NK-92 (cell line): ENCODE results near the gene RNU6-9.

Experiments used
- DNase-seq: peaks from one replicate; lab custom pipeline; 2025; ENCODE audit not compliant: unreplicated experiment; lab: John Stamatoyannopoulos, UW

The RNU6-9 gene

DNA sequence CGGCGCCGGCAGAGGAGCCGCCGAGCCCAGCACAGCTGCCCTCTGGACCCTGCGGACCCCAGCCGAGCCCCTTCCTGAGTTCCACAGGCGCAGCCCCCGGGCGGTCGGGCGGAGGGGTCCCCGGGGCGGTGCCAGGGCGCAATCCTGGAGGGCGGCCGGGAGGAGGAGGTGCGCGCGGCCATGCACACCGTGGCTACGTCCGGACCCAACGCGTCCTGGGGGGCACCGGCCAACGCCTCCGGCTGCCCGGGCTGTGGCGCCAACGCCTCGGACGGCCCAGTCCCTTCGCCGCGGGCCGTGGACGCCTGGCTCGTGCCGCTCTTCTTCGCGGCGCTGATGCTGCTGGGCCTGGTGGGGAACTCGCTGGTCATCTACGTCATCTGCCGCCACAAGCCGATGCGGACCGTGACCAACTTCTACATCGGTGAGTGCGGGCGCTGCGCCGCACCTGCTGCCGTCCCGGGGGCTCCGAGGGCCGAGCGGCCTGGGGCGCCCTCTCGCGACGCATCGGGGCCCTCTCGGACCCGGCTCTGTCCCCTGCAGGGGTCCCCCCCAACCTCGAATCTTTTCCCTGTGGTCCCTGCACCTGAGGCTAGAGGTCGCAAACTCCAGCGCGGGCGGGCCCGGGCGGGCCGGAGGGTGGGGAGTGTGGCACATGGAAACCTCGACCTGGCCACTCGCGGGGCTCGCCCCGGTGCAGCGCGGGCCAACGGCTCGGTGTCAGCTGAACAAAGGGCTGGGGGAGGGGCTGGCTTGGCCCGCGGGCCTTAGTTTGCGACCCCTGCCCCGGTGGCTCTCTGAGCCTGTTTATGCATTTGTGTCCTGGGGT lies 24.3 kb downstream of the RNU6-9 start, which contains the start of gene KISS1R:
Gene KISS1R (plus strand): TSS at position 11 of the 829 bp plus-strand sequence. CDS start 170 bp downstream, at position 181.
- no peak for DNase-seq

DNA sequence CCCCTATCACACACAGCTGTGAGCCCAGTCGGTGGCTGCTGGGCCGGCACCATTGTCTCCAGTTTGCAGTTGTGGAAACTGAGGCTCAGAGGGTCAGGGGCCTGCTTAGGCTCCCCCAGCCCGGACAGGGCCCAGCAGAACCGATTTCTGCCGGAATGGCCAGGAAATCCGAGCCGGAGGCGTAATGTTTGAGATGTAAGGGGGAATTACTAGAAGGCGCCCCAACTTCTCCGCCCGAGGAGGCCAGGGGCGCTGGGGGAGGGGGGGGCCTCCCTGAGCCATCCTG lies 24.8 kb downstream of the RNU6-9 start:
- no peak for DNase-seq

DNA sequence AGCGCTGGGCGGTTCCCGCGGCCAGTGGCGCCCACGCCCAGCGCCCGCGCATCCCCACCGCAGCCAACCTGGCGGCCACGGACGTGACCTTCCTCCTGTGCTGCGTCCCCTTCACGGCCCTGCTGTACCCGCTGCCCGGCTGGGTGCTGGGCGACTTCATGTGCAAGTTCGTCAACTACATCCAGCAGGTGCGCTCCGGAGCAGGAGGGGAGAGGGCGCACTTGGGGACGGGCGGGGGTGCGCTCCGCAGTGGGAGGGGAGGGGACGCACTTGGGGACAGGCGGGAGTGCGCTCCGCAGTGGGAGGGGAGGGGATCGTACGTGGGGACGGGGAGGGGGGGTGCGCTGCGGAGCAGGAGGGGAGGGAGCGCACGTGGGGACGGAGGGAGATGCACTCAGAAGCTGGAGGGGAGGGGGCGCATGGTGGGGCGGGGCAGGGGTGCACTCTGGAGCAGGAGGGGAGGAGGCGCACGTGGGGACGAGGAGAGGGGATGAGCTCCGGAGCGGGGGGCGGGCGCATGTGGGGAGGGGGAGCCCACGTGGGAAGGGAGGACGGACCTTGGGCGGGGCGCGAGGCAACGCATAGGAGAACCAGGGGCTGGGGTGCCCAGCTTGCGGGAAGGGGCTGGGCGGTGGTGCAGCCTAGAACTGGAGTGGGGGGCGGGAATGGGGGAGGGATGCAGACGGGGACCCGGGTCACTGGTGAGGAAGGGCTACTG lies 25.4 kb downstream of the RNU6-9 start:
- DNase-seq, result no peak

DNA sequence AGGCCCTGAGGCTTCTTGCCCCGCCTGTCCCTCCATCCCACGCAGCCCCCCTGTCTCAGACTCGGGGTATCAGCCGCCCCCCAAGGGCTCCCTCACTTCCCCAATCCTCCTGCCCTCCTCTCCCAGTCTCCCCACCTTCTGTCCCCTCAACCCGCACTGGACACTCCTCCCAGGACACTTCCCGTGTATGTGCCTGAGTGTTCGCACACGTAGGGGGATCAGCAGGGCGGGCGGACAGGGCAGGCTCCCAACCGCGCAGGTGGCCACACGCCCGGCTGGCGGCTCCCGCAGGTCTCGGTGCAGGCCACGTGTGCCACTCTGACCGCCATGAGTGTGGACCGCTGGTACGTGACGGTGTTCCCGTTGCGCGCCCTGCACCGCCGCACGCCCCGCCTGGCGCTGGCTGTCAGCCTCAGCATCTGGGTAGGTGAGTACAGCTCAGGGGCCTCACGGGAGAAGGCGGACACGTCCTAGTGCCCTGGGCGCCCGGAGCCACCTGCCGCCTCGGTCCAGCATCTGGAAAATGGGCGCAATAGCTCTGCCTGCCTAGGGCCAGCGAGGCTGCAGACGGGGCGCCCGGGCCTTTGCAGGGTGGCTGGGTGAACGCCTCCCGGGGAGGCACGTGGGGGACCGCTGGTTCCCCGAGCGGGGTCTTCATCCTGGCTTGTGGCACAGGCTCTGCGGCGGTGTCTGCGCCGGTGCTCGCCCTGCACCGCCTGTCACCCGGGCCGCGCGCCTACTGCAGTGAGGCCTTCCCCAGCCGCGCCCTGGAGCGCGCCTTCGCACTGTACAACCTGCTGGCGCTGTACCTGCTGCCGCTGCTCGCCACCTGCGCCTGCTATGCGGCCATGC lies 26.1 kb downstream of the RNU6-9 start:
- no peak for DNase-seq

DNA sequence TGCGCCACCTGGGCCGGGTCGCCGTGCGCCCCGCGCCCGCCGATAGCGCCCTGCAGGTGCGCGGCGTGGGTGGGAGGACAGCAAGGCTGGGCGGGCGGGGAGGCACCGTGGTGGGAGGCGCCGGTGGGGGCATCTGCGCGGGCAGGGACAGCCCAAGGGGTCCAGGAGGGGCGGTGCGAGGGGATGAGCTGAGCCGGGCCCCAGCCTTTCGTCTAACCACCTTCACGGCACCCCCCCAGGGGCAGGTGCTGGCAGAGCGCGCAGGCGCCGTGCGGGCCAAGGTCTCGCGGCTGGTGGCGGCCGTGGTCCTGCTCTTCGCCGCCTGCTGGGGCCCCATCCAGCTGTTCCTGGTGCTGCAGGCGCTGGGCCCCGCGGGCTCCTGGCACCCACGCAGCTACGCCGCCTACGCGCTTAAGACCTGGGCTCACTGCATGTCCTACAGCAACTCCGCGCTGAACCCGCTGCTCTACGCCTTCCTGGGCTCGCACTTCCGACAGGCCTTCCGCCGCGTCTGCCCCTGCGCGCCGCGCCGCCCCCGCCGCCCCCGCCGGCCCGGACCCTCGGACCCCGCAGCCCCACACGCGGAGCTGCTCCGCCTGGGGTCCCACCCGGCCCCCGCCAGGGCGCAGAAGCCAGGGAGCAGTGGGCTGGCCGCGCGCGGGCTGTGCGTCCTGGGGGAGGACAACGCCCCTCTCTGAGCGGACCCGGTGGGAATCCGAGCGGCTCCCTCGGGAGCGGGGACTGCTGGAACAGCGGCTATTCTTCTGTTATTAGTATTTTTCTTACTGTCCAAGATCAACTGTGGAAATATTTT lies 27.0 kb downstream of the RNU6-9 start:
- DNase-seq, result no peak

DNA sequence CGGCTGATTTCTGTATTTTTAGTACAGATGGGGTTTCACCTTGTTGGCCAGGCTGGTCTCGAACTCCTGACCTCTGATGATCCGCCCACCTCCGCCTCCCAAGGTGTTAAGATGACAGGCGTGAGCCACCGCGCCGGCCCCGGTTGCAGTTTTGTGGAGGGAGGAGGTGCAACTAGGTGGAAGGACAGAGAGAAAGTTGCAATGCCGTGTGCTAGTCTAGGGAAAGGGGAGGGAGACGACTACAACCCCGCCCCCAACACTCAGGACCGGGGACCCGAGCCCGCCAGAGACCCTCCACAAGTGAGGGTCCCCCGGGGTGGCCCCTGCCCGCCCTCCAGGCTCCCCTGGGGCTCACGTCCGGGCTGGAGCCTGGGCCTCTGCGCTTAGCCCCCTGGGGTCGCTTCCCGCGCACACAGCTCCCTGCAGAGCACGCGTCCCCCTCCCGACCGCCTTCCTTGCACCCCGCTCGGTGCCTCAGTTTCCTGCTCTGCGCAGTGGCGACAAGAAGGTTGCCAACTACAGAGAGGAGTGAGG lies 31.3 kb downstream of the RNU6-9 start:
- DNase-seq, result no peak

DNA sequence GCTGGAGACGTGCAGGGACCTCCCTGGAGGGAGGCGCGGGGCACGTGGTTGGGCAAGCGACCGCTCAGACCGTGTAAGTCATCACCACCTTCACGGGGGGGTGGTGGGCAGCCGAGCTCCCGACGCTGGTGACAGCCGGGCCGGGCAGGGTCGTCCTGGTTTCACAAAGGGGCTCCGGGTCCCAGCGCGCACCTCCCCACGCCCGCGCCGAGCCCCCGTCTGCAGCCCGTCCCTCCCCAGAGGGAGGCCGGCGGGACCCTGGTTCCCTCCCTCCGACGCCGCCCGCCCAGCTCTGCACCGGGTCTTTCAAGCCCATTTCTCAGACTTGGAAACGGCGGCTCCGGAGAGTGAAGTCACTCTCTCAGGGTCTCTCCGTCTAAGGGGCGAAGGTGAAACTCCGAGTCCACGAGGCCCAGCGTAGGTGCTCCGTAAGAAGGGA lies 31.8 kb downstream of the RNU6-9 start:
- DNase-seq, result no peak

DNA sequence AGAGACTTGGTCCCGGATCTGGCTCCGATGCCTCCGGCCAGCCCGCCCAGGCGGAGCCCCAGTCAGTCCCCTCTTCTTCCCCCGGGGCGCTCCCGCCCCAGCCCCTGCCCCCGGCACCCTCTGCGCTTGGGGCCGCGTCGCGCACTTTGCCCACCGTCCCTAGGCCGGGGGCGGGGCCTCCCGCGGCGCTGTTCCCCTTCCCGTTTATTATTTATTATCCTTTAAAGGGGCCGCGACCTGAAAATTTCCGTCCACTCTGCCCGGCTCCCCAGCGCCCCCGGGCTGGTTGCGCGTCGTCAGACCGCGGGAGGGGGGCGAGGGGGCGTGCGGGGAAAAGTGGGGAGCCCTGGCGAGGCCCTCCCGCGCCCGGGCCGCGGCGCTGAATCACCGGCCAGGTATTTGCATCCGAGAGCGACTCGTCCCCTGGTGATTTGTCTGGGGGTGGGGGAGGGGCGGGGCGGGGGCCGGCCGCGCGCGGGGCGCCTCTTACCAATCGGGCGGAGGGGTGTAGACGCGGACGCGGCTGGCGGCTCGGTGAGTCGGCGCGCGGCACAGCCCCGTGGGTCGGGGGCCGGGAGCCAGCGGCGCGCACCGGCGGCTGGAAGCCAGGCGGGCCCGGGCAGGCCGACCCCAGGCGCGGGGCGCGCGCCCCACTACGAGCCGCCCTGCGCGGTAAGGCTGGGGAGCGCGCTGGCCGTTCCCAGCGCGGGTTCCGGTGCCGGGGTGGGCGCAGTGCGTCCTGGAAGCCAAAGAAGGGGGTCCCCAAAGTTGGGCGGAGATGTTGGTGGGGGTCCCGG lies 32.4 kb downstream of the RNU6-9 start, which contains the start of gene ARID3A:
Gene ARID3A (plus strand): TSS at position 510 of the 797 bp plus-strand sequence. CDS start 3,494 bp downstream, outside the sequence.
- no peak for DNase-seq

DNA sequence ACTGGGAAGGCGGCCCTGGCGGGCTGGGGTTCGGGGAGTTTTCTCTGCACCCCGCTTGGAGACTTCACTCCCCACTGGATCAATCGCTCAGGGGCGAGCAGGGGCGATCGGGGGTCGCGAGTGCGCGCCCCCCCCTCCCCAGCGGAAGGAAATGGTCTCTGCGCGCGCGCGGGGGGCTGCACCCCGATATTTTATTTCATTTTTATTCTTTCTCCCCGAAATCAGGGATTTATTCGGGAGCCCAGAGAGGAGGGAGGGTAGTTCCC lies 33.0 kb downstream of the RNU6-9 start:
- no peak for DNase-seq

DNA sequence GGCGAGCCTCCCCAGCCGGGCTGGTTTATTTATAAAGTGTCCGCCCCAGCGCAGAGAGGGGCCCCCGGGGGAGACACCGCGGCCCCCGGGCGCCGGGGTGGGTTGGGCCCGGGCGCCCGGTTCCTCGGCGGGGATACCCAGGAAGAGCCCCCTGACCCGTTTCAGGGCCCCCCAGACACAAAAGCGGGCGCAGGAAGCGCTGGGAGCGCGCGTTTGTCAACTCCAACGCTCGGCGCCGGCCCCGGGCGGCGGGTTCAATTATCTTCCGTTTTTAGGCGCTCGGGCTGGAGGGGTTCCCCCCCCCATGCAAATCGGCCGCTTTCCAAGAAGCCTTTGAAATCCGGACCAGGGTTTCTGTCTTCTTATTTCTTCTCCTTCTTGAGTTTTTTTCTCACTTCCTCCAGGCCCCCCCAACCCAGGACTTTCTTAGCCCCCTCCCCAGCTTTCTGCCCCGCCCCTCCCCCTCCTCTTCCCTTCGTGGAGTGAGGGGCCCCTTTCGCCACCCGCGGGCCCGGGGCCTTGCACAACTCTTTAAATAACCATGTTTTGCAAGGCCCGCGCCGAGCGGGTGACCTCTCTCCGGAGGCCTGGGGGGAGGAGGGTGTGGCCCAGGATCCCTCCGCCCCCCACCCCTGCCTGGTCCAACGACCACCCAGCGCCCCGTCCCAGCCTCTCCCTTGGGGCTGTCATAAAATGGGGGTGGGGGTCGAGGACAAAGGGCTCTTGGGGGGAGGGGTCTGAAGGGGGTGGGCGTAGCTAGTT lies 33.5 kb downstream of the RNU6-9 start:
- DNase-seq, result no peak

DNA sequence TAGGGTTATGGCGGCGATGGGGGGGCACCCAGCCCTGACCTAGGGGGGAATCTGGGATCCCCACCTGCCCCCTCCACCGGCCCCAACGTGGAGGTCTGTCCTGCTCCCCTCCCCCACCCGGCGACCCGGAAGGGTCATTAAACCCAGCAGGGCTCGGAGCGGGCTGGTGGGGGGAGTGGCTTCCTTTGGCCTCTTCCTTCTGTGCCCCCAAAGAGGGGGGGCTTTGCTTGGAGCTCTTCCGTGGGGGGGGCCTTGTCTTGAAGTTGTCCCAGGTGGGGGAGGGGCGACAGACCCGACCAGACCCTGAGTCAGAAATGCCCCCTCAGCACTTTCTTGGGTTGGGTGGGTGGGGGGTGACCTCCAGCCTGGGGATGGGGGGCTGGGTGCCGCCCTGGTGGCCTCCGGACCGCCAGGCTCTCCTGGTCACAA lies 34.1 kb downstream of the RNU6-9 start:
- DNase-seq, result no peak

DNA sequence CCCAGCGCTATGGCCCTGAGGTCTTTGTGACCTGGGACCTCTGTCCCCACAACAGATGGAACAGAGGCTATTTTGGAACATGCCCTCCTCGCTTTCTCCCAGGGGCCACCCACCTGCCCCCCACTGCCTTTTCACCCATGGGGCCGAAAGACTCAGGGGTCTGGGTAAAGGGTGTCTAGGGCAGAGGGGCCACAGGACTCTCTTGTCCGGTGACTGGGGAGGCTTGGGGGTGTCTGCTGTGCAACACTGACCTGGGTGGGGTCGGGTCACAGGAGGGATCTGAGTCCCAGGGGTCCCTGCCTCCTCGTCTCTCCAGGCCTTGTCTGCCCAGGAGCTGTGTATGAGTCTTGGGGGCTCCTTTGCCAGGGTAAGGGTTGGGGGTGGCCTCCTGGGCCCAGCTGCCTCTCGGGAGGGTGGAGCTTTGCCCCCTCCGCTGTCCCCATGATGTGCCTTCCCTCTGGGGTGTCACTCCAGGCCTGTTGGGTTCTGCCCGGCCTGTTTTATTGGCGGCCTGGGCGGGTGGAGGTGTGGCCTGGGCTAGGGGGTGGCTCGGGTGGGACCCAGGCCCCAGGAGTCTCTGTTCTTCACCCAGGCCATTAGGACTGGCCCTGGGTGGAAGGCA lies 34.6 kb downstream of the RNU6-9 start:
- DNase-seq, result no peak

DNA sequence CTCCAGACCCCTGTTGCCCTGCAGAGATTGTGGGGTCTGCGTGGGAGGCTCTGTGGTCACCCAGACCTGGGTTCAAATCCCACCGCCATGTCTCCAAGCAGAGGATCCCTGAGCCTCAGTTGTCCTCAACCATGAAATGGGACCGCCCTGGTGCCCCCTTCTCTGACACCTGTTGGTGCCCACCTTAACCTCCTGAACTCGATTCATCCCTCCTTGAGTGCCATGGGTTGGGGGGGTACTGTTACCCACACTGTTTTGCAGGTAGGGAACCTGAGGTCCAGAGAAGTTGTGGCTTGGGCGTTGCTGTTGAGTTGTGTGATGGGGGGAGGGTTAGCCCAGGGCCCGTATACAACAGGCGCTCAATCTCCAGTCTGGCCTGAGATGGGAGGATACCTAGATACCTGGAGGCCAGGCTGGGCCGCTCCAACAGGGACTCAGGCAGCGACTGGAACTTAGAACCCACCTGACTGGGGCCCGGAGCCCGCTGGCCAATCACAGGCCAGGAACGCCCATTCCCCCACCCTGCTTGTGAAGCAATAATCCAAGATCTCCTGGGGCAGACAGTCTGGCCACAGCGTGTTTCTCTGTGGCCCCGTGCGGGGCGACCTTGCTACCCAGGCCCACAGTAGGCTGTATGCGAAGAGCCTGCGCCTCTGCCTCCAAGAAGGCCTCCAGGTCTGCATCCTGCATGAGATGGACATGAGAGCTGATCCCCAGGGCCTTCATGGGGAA lies 35.4 kb downstream of the RNU6-9 start:
- DNase-seq, result no peak

DNA sequence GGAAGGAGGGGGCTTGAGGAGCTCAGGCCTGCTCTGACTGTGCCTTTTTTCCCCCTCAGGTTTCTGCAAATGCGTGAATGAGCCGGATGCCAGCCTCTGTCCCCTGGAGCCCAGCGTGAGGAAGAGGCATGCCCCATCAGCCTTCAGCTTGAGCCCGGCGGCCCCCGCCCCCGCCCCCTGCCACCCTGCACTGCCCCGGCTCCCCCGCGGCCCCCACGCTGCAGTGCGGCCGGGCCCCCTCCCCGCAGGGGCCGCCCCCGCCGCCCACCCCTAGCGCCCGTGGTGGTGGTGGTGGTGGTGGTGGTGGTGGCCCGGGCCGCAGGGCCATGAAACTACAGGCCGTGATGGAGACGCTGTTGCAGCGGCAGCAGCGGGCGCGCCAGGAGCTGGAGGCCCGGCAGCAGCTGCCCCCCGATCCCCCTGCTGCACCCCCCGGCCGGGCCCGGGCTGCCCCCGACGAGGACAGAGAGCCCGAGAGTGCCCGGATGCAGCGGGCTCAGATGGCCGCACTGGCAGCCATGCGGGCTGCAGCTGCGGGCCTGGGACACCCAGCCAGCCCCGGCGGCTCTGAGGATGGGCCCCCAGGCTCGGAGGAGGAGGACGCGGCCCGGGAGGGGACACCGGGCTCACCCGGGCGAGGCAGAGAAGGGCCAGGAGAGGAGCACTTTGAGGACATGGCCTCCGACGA lies 36.1 kb downstream of the RNU6-9 start:
- DNase-seq, result no peak

DNA sequence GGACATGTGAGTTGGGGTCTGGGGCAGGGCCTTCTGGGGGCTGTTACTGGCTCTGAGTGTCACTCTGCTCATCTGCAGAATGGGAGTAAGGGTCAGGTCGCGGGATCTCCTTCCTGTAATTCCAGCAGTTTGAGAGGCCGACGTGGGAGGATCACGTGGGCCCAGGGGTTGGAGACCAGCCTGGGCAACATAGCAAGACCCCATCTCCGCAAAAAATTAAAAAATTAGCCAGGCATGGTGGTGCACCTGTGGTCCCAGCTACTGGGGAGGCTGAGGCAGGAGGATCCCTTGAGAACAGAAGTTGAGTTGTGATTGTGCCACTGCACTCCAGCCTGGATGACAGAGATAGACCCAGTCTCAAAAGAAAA lies 36.6 kb downstream of the RNU6-9 start:
- DNase-seq, result no peak

DNA sequence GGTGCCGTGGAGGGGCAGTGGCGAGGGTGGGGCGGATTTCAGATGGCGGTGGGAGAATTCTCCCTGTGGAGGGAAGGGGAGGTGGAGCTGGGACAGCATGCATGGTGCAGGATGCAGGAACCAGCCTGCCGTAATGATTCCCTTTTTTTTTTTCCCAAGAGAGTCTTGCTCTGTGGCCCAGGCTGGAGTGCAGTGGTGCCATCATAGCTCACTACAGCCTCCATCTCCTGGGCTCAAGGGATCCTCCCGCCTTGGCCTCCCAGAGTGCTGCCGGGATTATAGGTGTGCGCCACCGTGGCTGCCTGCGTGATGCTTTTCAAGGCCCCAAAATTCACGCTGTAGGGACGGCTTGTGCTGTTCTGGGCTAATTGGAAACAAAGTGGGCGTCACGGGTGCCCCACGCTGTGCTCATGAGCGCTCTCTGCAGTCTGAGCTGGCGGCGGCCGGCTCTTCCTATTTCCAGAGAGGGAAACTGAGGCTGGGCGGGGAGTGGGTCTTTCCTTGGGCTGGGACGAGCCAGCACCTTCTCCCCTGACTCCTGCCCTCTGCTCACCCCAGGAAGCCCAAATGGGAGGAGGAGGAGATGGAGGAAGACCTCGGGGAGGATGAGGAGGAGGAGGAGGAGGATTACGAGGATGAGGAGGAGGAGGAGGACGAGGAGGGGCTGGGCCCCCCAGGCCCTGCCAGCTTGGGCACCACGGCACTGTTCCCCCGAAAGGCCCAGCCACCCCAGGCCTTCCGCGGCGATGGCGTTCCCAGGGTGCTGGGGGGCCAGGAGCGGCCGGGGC lies 38.8 kb downstream of the RNU6-9 start:
- DNase-seq, result no peak
